Kidney (tissue), 14 donors: Measurements from ENCODE around the gene LYRM1. TPM values are rescaled to one million over a fixed set of nuclear protein-coding genes. Genes with fewer than 3 reads are reported as not detected.

Experiments
- DNase-seq, 5 donors: peaks; one replicate each; pipeline ENCODE4 v3.0.0-alpha.2; 2013 to 2020
- FAIRE-seq: peaks from 2 replicates; lab custom pipeline; 2012; peaks lifted over from hg19 to GRCh38; lab: Jason Lieb, UNC
- H3K27ac ChIP-seq, 2 donors: one replicate each; pipeline ENCODE4 v1.7.0; 2013; ENCODE audit warnings: low read depth in 2 of 2, low read length in 2 of 2, inconsistent platforms in 1 of 2
- H3K27me3 ChIP-seq: one replicate; pipeline ENCODE4 v1.7.1; 2013; ENCODE audit warnings: low read length, inconsistent platforms; ENCODE audit not compliant: control insufficient read depth, insufficient read depth
- H3K36me3 ChIP-seq, 3 donors: one replicate each; pipeline versions ENCODE4 v1.7.0 to v1.7.1; 2013; ENCODE audit warnings: low read length in 3 of 3, control low read depth in 1 of 3, inconsistent platforms in 1 of 3; ENCODE audit not compliant: insufficient read depth in 3 of 3, control insufficient read depth in 2 of 3
- H3K4me1 ChIP-seq, 3 donors: one replicate each; pipeline versions ENCODE4 v1.7.0 to v1.7.1; 2013; ENCODE audit warnings: low read length in 3 of 3, inconsistent platforms in 1 of 3, low read depth in 1 of 3; ENCODE audit not compliant: control insufficient read depth in 2 of 3, insufficient read depth in 2 of 3
- H3K4me3 ChIP-seq, 3 donors: one replicate each; pipeline versions ENCODE4 v1.7.0 to v1.8.1; 2013; ENCODE audit warnings: low read length in 3 of 3, control low read depth in 1 of 3, inconsistent platforms in 1 of 3
- H3K9ac ChIP-seq, 3 donors: one replicate each; pipeline versions ENCODE4 v1.7.0 to v1.7.1; 2013; ENCODE audit warnings: low read length in 3 of 3, control low read depth in 1 of 3, inconsistent platforms in 1 of 3
- H3K9me3 ChIP-seq, 3 donors: one replicate each; pipeline versions ENCODE4 v1.7.0 to v1.7.1; 2013; ENCODE audit warnings: low read length in 3 of 3, control low read depth in 1 of 3, inconsistent platforms in 1 of 3; ENCODE audit not compliant: control insufficient read depth in 2 of 3, insufficient read depth in 1 of 3
- intact Hi-C: fragments of 100-400 bp; cut with DNase I; formaldehyde crosslinking; loops from one replicate; pipeline ENCODE4 v1.11.1; 2022
- polyA plus RNA-seq: library from polyadenylated mRNA; stranded (reverse); fragments of 350-450 nt; fragmentation: Illumina TruSeq; extraction: RNeasy Lipid Tissue Mini Kit (QIAGEN cat#74804); gene quantifications from one replicate; pipeline ENCODE4 v1.2.3, GENCODE V29; 2014; ENCODE audit warnings: low read depth, low replicate concordance; ENCODE audit not compliant: insufficient read depth
- total RNA-seq: library from RNA; stranded (reverse); fragmentation: NEBNext Ultra II Directional; extraction: Animal tissue kit (Norgen Biotek cat#: 25700); gene quantifications from one replicate; pipeline ENCODE4 v1.2.1, GENCODE V29; 2021
- TF ChIP-seq, protein P1 (sequence below): IDR thresholded peaks from 3 replicates; pipeline ENCODE4 v1.5.1; 2012; ENCODE audit warnings: mild to moderate bottlenecking, moderate library complexity, borderline replicate concordance; ENCODE audit not compliant: insufficient read depth; ENCODE audit errors: extremely low read depth
- donor health status: control.
- donor health status: control.
- donor health status: control.
- donor health status: control.
- donor health status: control.
- donor health status: DM: yes; HTN: yes; CAD: no.
- donor health status: Normal renal cell carcinoma (clear cell type).

The LYRM1 gene
- total and polyA plus RNA-seq, 2 donors from 2014 or later: 31.7 to 61.5 TPM

DNA sequence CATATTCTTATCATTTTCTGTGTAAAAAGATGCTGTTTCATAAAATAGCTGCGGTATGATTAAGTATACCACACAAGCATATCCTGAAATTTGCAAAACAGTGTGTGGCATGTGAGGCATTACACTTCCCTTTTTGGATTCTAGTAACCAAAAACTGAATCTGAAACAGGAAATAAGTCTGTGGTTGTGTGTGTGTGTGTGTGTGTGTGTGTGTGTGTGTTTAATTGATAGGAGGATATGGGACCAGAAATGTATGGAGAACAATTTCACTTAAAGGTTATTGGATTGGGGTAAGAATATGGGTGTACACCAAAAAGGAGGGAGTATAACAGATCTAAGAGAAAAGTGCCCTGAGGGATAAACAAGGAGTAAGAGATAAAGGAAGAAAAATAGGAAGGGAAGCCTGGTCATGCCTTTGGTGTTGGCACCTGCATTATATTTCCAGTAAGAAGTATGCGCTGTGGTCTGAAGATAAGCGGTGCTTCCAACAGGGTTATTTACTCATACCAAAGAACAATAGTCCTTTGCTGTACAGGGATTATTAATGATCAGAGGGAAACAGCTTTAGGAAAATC is 4.0 kb downstream of the LYRM1 start:
- H3K4me1 ChIP-seq: peaks cover 2 to 28% (median 21%) of the 10 kb centered on the region in 3 donors
- H3K27ac ChIP-seq: peak overlapping the region; percentile 8 to 66
- H3K9me3 ChIP-seq: no peaks in the 10 kb centered on the region
- FAIRE-seq: no peak
- H3K4me3 ChIP-seq: no peak overlapping the region
- peak in 1 of 5 donors; percentile 37 for DNase-seq
- H3K27me3 ChIP-seq: no peaks in the 10 kb centered on the region
- TF ChIP-seq, protein P1, sequence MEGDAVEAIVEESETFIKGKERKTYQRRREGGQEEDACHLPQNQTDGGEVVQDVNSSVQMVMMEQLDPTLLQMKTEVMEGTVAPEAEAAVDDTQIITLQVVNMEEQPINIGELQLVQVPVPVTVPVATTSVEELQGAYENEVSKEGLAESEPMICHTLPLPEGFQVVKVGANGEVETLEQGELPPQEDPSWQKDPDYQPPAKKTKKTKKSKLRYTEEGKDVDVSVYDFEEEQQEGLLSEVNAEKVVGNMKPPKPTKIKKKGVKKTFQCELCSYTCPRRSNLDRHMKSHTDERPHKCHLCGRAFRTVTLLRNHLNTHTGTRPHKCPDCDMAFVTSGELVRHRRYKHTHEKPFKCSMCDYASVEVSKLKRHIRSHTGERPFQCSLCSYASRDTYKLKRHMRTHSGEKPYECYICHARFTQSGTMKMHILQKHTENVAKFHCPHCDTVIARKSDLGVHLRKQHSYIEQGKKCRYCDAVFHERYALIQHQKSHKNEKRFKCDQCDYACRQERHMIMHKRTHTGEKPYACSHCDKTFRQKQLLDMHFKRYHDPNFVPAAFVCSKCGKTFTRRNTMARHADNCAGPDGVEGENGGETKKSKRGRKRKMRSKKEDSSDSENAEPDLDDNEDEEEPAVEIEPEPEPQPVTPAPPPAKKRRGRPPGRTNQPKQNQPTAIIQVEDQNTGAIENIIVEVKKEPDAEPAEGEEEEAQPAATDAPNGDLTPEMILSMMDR: no peak
- no peak overlapping the region for H3K9ac ChIP-seq
- no peaks in the 10 kb centered on the region for H3K36me3 ChIP-seq
- intact Hi-C loops: no loop called here

DNA sequence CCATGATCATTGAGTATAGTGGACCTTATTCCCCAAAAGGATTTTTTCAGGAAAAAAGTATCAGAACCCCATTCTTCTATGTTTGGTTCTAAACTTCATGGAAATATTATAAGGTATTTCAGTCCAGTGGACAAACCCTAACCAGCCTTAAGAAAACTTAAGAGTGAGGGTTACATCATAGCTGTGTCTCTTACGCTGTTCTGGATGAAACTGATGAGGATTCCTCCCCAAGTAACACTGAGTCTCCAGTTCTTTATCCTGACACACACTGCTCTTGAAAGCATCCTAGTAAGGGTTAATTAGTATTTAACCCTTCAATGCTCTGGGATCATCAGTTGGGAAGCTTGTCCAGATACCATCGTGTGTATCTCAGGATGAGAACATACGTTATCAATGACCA is 5.0 kb downstream of the LYRM1 start:
- H3K9ac ChIP-seq: no peak overlapping the region
- peak overlapping the region; percentile 36 to 66 for H3K27ac ChIP-seq
- TF ChIP-seq, protein P1: no peak
- intact Hi-C loops: no loop called here
- H3K27me3 ChIP-seq: no peaks in the 10 kb centered on the region
- no peak overlapping the region for H3K4me3 ChIP-seq
- FAIRE-seq (no peak), DNase-seq (no peak)
- H3K4me1 ChIP-seq: peaks cover 2 to 28% (median 21%) of the 10 kb centered on the region in 3 donors
- no peaks in the 10 kb centered on the region for H3K9me3 ChIP-seq
- H3K36me3 ChIP-seq: no peaks in the 10 kb centered on the region

DNA sequence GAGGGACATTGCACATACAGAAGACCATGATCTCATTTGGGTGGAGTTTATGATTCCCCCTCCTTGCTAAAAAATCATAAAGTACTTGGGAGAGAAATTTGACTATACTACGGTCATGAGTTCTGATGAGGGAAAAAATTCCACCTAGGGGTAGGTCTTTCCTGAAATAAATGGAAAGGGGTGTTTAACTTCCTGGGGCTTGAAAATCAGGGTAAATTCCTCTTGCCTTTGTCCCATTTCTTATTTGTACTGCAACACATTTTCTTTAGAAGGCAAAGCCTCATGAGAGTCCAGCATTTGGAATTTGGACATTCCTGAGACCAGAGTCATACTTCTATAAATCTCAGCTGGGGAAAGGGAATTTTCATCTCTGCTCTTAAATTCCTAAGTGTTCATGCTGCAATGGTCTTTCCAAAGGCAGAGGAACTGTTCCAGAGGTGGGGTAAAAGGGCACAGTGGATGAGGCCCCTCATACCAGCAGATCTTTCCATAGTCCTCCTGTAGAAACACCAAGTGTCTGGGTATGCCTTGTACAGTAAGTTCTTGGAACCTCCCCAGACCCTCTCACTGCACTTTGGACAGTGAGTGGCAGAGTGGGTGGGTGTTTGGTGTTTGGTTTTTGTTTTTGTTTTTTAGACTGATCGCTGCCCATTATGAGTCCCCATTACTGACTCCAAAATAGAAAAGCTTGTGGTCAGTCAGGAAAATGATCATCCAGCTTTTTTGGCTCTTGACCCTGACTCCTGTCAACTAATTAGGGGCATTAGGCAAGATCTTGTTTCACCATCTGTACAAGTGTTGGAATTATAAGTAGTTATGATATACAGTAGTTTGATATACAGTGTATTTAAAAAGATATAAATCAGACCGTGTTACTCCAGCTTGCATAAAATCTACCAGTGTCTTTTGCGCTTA is 6.0 kb downstream of the LYRM1 start:
- no peaks in the 10 kb centered on the region for H3K27me3 ChIP-seq
- no peaks in the 10 kb centered on the region for H3K9me3 ChIP-seq
- no peaks in the 10 kb centered on the region for H3K36me3 ChIP-seq
- no peak overlapping the region for H3K4me3 ChIP-seq
- no peak overlapping the region for H3K9ac ChIP-seq
- peaks cover 2 to 28% (median 24%) of the 10 kb centered on the region in 3 donors for H3K4me1 ChIP-seq
- intact Hi-C loops: no loop called here
- DNase-seq: peak in 3 of 5 donors; percentile 14 to 82 (median 61)
- TF ChIP-seq, protein P1: no peak
- no peak for FAIRE-seq
- peak overlapping the region; percentile 36 to 66 for H3K27ac ChIP-seq
